Loucy (cell line): Measurements from ENCODE around the gene PTGES.

Source experiments
- H2AFZ ChIP-seq: fragments of 200-600 bp; sonication (generic); 2 replicates; pipeline ENCODE4 v1.6.0; 2016; ENCODE audit warnings: antibody characterized with exemption, mild to moderate bottlenecking, low read length, moderate library complexity
- H3F3A ChIP-seq: fragments of 200-600 bp; 2 replicates; pipeline ENCODE4 v1.6.0; 2016; ENCODE audit warnings: antibody characterized with exemption, low read depth, mild to moderate bottlenecking
- H3K27me3 ChIP-seq: fragments of 200-600 bp; sonication (generic); 2 replicates; pipeline ENCODE4 v1.6.1; 2014; ENCODE audit warnings: low read length, mild to moderate bottlenecking; ENCODE audit not compliant: insufficient read depth, poor library complexity, severe bottlenecking
- H3K36me3 ChIP-seq: fragments of 200-600 bp; sonication (generic); 2 replicates; pipeline ENCODE4 v1.6.1; 2016; ENCODE audit warnings: low read length; ENCODE audit not compliant: insufficient read depth
- H3K4me1 ChIP-seq: fragments of 200-600 bp; sonication (generic); 2 replicates; pipeline ENCODE4 v1.5.1; 2014; ENCODE audit warnings: low read length, mild to moderate bottlenecking; ENCODE audit not compliant: insufficient read depth, poor library complexity, severe bottlenecking
- H3K4me2 ChIP-seq: fragments of 200-600 bp; sonication (generic); 2 replicates; pipeline ENCODE4 v1.6.0; 2014; ENCODE audit warnings: antibody characterized with exemption, low read length, low read depth, mild to moderate bottlenecking; ENCODE audit not compliant: poor library complexity, severe bottlenecking
- H3K4me3 ChIP-seq: fragments of 200-600 bp; sonication (generic); 2 replicates; pipeline ENCODE4 v1.5.1; 2014; ENCODE audit warnings: low read length, mild to moderate bottlenecking, mixed read lengths; ENCODE audit not compliant: poor library complexity, severe bottlenecking
- H3K79me2 ChIP-seq: fragments of 200-600 bp; sonication (generic); 2 replicates; pipeline ENCODE4 v1.6.1; 2014; ENCODE audit warnings: low read length; ENCODE audit not compliant: insufficient read depth
- H3K9ac ChIP-seq: fragments of 200-600 bp; sonication (generic); 2 replicates; pipeline ENCODE4 v1.6.0; 2014; ENCODE audit warnings: mild to moderate bottlenecking, low read depth, low read length, moderate library complexity; ENCODE audit not compliant: poor library complexity, severe bottlenecking
- H3K9me2 ChIP-seq: fragments of 200-600 bp; sonication (generic); replicated peaks from 2 replicates; pipeline ENCODE4 v1.6.1; 2016; ENCODE audit warnings: low read depth, low read length, mixed read lengths
- H3K9me3 ChIP-seq: fragments of 200-600 bp; sonication (generic); 2 replicates; pipeline ENCODE4 v1.6.1; 2014; ENCODE audit warnings: mild to moderate bottlenecking, antibody characterized with exemption, low read length, low read depth; ENCODE audit not compliant: insufficient read depth
- H4K20me1 ChIP-seq: fragments of 200-600 bp; sonication (generic); 2 replicates; pipeline ENCODE4 v1.6.0; 2014; ENCODE audit warnings: antibody characterized with exemption, low read length, mild to moderate bottlenecking; ENCODE audit not compliant: insufficient read depth, poor library complexity, severe bottlenecking
- EZH2phosphoT487 ChIP-seq: fragments of 200-600 bp; IDR thresholded peaks from 2 replicates; pipeline ENCODE4 v1.6.1; 2018; ENCODE audit warnings: antibody characterized with exemption, mild to moderate bottlenecking, moderate library complexity, borderline replicate concordance
- TF ChIP-seq, protein P1 (sequence below): fragments of 200-600 bp; sonication (generic); conservative IDR thresholded peaks from 2 replicates; pipeline ENCODE4 v1.5.1; 2014; ENCODE audit warnings: mild to moderate bottlenecking, antibody characterized with exemption, low read length

Gene PTGES

DNA sequence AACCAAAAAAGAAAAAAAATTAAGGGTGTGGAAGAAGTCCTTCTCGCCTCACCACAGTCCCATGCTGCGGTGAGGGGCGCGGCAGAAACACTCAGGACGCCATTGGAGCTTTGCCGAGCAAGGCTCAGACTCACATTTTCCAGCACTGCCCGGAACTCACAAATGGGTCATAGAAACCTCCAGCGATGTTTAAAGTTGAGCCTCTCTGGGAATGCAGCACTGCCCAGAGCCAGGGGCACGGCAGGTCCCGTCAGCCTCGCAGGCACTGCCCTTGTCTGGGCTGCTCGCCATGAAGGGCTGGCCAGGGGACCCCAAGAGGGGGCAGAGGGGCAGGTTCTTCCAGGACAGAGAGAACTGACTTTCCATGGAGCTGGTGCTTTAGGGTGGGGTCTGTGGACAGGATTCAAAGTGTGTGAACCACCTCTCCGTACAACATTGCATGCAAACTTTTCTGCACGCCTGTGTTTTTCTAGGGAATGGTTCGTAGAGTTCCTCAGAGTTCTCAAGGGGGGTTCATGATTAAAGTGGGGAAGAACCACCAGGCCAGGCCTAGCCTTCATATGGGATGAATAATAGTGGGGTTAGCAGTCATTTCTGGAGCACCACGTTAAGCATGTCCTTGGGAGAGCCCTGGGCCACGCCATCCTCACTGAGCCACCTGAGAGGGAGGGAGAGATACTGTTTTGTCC, 49.0 kb downstream of the PTGES start:
- no peaks in the 10 kb centered on the region for H3K36me3 ChIP-seq
- no peaks in the 10 kb centered on the region for H4K20me1 ChIP-seq
- no peak overlapping the region for H2AFZ ChIP-seq
- H3K4me2 ChIP-seq: no peak overlapping the region
- no peaks in the 10 kb centered on the region for H3K9me2 ChIP-seq
- TF ChIP-seq EZH2phosphoT487: no peak
- TF ChIP-seq, protein P1, sequence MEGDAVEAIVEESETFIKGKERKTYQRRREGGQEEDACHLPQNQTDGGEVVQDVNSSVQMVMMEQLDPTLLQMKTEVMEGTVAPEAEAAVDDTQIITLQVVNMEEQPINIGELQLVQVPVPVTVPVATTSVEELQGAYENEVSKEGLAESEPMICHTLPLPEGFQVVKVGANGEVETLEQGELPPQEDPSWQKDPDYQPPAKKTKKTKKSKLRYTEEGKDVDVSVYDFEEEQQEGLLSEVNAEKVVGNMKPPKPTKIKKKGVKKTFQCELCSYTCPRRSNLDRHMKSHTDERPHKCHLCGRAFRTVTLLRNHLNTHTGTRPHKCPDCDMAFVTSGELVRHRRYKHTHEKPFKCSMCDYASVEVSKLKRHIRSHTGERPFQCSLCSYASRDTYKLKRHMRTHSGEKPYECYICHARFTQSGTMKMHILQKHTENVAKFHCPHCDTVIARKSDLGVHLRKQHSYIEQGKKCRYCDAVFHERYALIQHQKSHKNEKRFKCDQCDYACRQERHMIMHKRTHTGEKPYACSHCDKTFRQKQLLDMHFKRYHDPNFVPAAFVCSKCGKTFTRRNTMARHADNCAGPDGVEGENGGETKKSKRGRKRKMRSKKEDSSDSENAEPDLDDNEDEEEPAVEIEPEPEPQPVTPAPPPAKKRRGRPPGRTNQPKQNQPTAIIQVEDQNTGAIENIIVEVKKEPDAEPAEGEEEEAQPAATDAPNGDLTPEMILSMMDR: no peak
- H3F3A ChIP-seq: no peaks in the 10 kb centered on the region
- no peaks in the 10 kb centered on the region for H3K9me3 ChIP-seq
- H3K4me3 ChIP-seq: no peak overlapping the region
- no peaks in the 10 kb centered on the region for H3K27me3 ChIP-seq
- no peak overlapping the region for H3K9ac ChIP-seq
- no peaks in the 10 kb centered on the region for H3K4me1 ChIP-seq
- no peaks in the 10 kb centered on the region for H3K79me2 ChIP-seq

DNA sequence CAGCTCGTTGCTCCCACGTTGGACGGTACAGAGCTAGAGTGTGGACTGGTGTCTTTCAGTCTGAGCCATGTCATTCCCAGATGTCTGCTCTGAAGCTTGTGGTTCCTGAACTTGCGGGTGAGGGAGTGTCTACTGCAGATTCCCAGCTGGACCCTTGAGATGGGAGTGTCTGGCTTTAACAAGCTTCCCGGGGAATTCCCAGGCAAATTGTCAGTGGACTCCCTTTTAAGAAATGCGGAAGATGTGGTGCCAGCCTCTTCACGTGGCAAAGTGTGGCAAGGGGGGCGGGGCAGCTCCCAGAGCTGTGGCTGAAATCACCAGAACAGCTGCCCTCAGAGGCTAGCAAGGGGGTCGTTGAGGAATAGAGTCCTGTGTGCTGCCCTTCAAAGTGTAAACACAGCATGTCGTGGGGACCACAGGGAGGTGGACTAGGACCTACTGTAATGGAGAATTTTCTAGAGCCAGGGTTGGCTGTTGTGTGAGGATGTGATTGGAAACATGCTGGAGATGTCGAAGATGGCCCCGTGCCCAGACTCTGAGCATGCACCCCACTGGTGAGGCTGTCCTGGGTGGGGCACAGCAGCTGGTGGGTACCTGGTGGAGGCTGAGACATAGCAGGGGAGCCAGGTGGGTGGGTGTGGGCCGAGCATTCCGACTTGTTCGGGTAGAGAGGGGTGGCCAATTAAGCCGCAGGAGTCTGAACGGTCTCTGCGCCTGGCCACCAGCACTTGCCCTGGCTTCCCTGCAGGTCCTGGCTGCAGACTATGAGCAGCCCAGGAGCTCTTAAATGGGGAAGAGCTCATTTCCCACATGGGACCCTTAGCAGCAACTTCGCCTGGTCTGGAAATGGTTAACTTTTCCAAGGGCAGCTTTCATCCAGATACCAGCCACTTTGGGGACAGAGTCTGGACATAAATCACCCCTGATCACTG, 50.0 kb downstream of the PTGES start:
- Histone ChIP-seq H3K9me2 (no peaks in the 10 kb centered on the region), H3K9me3 (no peaks in the 10 kb centered on the region), H3K4me3 (no peak overlapping the region), H3K79me2 (no peaks in the 10 kb centered on the region), H3K4me1 (no peaks in the 10 kb centered on the region), H3K4me2 (no peak overlapping the region), H3K36me3 (no peaks in the 10 kb centered on the region), H4K20me1 (no peaks in the 10 kb centered on the region), H3F3A (no peaks in the 10 kb centered on the region), H2AFZ (no peak overlapping the region), H3K9ac (no peak overlapping the region), H3K27me3 (no peaks in the 10 kb centered on the region)
- no peak for TF ChIP-seq EZH2phosphoT487
- TF ChIP-seq, protein P1: no peak

- Histone ChIP-seq H3F3A (no peaks in the 10 kb centered on the region), H3K9ac (no peak overlapping the region), H3K4me3 (no peak overlapping the region), H3K36me3 (no peaks in the 10 kb centered on the region), H3K27me3 (no peaks in the 10 kb centered on the region), H2AFZ (no peak overlapping the region), H3K4me1 (no peaks in the 10 kb centered on the region), H3K4me2 (no peak overlapping the region), H3K79me2 (no peaks in the 10 kb centered on the region), H3K9me3 (no peaks in the 10 kb centered on the region), H4K20me1 (no peaks in the 10 kb centered on the region), H3K9me2 (no peaks in the 10 kb centered on the region)
- TF ChIP-seq, protein P1: no peak
- no peak for TF ChIP-seq EZH2phosphoT487
Measured at GRCh38 chr9:129701549-129701948, 51.3 kb downstream of the PTGES start.
